Epidermal melanocyte (primary cell): Measurements from ENCODE around the gene ZBTB7C.

Source experiments
- DNase-seq: peaks from one replicate; pipeline ENCODE4 v3.0.0; 2011; ENCODE audit warnings: low spot score; ENCODE audit not compliant: insufficient read length

ZBTB7C gene

DNA sequence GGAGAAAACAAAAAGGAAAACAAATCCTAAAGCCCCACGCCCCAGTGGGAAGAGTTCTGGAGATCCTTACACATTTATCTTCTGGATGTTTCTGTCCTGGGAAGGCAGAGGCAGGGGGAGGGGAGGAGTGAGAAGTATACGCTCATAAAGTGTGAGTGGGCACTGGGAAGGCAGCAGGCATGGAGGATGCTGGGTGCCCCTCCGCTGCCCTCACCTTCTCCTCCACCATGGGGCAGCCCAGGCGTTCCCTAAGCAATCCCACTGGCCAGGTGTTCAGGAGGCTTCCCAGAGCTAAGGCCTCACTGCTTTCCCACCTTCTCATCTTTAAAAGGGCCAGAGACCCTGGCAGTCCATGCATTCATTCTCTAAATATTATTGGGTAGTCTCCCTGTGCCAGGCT lies 366.8 kb downstream of the ZBTB7C start:
- DNase-seq, result no peak

DNA sequence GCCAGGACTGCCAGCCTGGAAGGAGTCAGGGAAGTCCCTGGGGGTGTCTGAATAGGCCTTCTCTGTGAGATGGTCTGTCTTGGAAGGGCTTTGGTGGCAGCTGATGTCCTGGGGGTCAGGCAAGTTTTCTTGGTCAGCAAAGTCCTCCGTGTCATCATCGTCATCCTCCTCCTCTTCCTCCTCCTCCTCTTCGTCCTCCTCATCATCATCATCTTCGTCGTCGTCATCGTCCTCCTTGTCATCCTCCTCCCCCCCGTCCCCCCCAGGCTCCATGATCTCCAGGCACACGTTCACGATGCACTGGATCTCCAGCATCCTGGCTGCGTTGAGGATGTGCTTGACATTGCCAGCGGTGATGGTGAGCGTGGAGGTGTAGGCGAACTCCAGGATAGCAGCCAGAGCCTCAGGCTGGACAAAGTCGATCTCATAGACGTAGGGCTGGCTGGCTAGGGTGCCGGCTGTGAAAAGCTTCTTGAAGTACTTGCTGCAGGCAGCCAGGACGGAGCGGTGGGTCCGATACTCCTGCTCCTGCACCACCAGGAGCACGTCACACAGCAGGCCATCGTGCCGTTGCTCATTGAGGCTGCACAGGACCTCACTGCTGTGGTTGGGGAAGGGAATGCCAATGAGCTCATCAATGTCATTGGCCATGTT lies 368.6 kb downstream of the ZBTB7C start:
- no peak for DNase-seq

DNA sequence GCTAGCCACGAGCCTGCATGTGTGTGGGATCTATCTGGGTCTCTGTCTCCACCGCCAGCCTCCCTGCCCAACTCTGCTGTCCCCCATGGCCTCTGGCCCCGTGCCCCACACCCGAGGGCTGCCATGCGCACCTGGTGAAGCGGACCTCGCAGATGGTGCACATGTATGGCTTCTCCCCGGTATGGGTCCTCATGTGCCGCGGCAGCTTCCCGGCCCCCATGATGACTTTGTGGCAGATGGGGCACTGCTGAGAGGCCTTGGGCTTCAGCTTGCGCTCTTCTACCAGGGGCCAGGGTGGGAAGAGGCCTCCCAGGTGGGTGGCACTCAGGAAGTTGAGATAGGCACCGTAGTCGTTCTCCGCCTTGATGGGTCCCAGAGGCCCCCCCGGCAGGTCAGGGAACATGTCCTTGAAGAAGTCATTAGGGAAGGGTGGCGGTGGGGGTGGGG lies 369.4 kb downstream of the ZBTB7C start:
- DNase-seq, result no peak

DNA sequence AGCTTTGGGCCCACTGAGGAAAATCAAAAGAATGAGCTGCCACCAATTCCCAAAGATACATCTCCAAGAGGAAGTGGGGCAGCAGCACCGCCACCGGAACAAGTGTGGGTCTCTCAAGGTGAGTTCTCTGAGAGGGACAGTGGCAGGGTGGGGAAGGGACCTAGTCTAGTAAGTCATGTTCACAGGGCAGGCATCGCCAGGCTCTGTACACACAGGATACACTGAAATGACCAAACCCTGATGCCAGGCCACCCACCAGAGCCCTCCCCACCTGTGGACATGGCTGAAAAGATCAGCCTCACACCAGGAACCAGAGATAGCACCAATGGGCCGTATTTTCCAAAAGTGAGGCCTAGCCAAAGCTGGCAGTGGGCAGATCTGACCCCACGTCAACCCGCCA lies 370.5 kb downstream of the ZBTB7C start:
- DNase-seq, result no peak

DNA sequence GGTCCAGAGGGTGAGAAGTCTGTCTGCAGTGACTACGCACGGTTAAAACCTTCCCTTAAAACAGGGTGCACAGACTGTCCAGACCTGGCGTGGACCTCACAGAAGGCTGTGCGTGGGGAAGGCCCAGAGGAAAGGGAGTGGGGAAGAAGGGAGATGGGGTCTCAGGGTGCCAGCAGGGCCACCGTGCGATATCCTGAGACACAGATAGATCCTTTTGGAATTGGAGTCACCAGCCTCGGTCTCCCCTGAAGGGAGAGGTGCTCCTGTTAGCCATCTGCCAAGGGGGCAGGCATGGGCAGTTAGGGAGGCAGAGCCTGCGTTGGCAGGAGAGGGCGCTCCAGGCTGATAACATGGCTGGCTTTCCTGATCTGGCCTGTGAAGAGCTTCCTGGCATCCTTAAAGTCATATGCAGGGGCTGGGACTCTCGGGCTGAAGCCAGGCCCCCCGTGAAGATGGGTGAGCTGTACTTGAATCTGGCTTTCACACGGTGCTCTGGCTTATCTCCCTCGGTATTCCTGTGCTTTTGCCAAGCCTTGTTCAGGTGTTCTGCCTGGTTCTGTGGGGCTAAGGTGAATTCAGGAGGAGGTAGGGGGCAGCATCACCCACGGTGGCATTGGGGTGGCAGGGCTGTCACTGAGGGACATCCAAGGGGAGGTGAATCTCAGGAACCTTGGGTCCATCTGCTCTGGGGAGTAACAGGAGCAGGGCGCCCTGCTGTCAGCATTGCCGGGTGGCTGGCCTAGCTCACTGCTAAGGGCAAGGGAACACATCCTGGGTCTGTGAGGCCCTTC lies 371.5 kb downstream of the ZBTB7C start:
- DNase-seq, result no peak

DNA sequence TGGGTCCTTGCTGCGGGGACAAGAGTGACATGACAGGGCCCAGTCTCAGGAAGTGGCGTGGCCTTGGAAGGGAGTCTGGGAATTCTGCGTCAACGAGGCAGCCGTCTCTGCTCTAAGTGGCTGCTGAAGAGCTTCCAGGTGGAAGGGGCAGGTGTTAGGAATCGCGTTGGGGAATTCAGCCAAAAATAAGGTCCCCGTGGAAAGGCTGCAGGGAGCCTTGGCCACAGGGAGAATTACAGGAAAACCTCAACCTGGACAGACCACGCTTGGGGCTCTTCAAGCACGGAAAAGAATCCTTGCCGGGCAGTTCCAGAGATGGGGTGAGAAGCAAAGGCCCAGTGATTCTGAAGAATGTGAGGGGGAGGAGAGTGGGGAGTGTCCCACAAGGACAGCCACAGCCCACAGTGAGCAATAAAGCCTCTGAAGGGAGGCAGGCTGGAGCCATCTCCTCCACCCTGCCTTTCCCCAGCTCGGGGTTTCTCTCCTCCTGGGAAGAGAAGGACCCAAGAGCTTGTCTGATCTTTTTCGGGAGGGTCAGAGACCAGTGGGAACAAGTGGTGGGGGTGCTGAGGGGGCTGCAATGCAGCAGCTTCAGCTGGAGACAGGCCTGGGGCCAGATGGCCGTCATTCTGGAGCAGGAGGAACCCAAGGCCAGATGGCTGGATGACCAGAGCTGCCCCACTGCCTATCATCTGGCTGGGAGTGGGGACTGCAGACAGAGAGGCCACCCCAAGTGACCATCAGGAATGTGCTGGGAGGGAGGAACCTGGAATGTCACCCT lies 372.4 kb downstream of the ZBTB7C start:
- no peak for DNase-seq

DNA sequence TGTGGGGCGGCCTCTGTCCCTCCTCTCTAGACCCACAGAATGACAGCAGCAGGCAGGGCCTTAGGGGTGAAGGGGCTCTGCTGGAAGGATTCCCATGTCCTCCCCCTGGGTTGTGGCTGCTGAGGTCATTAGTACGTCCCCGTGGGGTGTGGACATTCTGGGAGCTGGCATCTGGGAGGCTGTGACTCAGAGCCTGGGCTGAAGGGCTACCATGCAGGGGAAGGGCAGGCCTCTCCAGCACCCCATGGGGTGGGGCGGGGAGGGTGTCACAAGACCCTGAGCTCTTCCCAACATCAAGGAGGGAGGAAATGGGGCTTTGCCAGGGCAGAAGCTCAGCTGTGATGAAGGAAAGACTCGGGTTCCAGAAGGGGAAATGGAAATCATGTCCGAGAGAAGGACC lies 373.0 kb downstream of the ZBTB7C start:
- no peak for DNase-seq

DNA sequence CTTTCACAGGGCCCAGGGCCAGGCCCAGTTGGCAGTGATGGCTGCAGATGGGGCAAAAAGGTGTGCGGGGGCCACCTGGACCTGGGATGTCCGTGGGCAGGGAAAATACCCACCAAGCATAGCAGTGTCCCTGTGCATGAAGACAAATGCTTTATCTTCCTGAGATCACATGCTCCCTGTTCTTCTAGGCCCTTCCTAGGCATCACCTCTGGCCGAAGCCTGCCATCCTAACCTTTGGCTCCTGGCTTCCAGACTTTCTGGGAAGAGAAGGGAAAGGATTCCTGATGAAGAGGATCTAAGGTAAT lies 373.7 kb downstream of the ZBTB7C start:
- DNase-seq, result no peak

DNA sequence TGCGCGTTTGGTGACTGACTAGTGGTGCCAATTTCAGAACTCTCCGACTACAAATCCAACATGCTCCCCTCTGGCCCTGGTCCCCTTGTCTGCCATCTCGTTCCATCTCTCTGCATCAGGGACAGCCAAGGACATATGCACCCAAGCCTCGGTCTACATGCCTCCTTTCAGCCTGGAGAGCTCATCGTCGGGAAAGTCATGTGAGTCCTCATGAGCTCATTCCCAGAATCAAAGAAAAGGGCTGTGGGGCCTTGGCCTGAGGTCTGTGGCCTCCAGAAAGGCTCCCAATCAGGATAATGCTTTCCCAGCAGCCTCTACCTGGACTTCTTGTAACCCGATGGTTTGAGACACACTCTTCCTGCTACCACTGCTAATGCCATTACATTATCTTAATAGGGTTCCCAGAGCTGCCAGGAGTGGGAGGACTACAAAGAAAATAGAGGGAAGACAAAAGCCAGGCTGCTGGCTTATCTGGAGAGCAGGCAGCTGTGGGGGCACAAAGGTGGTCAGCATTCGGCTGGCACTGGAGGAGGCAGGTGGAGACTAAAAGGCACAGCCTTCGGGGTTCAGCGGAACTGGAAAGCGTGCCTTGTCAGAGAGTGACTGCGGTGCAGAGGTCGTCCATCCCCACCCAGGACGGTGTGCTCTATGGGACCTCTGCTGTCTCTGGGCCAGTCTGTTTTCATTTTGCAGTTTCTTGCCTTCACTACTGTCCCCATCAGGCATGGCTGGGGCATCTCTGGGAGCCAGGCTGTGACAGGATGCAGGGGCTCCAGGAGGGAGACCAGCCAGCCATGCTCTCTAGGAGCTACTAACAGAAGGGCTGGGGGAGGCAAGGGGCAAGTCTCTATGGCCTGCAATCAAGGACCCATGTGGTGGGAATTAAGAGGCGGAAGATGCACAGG lies 374.3 kb downstream of the ZBTB7C start:
- no peak for DNase-seq

DNA sequence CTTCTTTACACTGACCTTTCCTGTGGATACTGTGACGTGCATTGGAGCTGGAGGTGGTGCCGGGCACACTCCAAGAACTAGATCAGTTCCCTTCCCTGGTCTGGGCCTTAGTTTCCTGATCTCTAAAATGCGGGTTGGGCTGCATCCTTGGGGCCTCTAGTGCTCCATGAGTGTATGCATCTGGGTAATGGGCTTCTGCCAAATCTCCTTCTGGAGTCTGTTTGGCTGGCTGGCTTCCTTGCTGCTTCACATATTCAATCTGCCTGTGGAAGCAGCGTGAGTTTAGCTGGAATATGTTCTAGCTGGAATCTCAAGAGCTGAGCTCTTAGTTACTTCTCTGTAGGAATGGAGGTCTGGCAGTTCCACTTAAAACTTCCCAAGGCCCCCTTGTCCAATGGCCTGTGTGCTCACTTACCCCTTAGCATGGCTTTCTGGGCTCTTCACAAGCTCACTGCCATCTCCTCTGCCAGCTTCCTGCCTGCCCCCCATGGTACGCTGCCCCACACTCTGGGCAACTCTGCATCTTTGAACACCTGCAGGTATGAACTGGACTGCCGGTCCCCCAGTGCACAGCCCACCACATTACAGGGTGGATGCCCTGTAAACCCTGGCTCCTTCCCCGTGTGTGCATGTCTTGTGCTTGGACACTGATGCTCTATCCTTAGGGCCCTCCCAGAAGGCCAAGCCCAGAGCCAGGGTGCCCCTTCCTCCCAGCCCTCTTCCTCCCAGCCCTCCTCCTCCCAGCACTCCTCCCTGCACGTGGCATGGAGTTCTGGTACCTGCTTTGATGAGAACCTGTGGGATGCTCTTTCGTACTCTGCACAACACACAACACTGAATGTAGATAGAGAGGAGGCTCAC lies 375.2 kb downstream of the ZBTB7C start:
- no peak for DNase-seq

DNA sequence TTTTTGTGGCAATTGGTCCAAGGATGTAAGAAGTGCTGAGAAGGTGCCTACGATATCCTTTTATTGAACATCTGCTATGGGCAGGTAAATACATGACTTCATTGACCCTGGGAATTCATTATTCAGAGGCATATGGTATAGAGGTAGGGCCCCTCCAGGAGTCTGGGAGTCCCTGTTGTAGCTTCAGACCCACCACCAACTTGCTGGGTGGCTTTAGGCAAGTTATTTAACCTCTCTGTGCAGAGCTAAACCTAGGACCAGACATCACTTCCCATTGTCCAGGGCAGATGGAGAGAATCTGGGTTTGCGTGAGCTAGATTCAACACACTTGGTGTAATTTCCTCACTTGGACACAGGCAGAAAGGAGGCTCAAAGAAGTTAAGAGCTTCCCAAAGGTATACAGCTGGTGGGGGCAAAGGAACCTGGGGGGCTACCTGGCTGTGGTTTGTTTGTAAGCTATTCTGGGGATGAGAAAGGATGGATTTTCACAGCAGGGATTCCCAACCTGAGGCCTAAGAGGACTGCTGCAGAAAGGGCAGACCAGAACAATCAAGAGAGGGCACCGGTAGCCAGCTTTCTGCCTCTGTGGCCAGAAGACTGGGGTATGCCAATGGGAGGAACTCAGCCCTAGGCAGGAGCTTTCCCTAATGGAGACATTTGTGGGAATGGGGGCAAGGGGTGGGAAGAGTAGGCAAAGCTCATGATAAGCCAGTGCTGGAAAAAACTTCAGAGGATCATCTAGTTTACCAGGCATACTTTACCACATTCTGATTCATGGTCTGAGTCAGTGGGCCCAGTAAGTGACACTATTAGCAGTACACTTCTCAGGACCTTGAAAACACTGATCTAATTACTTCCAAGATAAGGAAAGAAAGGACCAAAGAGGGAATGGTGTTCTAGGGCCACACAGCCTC lies 376.1 kb downstream of the ZBTB7C start:
- no peak for DNase-seq

DNA sequence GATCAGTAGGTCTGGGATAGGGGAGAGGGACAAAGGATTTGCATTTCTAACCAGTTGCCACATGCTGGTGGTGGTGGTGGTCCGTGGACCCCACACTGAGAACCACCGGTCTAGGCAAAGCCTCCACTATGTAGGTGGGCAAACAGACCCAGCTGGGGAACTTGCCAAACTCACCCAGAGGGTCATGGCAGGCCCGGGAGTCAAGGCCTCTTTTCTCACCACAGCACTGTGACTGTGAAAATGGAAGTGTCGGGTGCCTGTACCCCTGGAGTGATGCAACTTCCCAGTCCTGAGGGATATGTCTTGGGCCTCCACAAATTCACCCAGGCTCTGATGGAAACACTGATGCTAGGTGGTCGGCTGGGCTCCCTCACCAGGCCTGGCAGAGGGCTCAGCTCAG lies 377.5 kb downstream of the ZBTB7C start:
- no peak for DNase-seq

DNA sequence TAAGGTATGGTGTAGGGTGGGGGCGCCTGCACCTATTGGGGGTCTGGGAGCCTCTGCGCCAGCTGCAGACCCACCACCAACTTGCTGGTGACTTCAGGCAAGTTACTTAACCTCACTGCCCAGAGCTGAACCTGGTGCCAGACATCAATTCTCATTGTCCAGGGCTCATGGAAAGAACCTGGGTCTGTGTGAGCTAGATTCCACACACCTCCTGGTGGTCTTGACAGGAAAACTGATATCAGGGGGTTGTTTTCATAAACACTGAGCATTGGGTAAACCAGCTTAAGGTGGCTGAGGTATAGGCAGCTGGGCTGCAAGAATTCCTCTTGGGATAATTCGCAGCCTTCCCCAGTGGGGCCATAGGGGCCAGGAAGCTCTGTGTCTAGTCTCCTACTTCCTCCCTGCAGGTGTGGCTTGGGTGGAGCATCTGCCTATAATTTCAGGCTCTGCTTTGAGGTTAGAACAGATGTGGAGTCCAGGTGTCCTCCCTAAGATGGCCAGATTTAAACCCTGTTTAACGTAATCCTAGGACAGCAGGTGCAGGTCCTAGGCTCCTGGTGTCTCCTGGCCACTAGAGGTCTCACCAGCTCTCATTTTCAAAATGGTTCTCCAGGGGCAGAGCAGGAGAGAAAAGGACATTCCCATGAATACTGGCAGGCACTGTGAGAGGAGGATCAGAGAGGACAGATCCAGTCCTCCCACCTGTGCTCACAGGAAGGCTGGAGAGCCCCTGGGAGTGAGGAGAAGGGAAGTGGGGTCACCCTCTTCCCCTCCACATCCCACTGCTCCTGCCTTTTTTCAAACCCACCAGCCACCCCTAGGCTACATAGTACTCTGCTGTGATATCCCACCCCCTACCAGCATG lies 378.3 kb downstream of the ZBTB7C start:
- DNase-seq, result peak; percentile 40

DNA sequence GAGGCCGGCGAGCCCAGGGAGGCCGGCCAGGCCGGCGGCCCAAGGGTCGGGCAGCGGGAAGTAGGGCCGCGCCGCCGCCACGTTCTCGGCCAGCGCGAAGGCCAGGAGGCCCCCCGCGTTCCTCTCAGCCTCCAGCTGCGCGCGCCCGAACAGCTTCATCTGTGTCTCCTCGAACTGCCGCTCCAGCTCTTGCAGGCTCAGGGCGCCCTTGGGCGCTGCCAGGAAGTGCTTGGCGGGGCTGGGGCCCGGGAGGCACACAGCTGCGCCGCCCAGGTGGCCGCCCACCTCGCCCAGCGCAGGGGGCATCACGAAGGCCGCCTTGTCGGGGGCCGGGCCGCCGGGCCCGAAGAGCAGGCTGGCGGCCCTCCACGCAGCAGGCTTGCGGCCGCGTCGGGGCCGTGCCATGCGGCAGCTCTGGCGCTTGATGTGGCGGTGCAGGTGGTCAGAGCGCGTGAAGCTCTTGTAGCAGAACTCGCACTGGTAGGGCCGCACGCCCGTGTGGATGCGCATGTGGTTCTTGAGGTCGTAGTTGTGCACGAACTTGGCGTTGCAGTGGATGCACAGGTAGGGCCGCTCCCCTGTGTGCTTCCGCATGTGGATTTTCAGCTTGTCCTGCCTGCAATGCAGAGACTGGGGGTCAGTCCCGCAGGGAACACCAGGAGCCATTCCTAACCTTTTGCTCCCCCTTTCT lies 379.7 kb downstream of the ZBTB7C start:
- no peak for DNase-seq

DNA sequence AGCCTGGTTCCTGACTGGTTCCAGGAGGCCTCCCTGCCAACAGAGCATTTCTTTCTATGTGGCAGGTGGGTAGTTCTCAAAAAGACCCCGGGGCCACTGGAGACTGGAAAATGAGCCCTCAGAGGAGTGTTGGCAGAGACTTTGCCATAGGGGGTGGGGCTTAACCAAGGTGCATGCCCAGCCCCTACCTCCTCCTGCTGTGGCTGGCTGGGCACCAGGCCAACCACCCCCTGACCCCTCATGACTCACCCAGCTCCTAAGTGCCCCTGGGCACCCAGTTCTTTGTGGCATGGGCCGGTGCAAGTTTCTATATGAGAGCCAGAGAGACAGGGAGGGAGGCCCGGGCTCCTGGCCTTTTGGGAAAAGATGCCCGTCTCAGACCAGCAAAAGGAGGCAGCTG lies 380.5 kb downstream of the ZBTB7C start:
- DNase-seq, result no peak

DNA sequence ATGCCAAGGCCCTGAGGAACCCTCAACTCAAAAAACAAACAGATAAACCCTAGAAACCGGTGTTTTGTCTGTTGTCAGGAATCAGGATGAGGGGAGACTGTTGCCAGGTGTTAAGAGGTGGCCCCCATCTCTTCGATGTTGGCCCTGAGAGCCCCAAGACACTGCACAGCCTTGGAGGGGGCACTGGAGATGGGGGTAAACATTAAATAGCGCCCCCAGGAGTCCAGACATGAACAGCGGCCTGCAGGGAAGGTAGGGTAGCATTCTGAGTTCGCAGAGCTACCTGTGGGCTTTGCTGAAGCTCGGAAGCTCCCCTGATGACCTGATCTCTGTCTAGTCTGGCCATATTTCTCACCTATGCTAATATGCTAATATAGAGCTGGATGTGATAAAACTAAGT lies 381.1 kb downstream of the ZBTB7C start:
- no peak for DNase-seq

DNA sequence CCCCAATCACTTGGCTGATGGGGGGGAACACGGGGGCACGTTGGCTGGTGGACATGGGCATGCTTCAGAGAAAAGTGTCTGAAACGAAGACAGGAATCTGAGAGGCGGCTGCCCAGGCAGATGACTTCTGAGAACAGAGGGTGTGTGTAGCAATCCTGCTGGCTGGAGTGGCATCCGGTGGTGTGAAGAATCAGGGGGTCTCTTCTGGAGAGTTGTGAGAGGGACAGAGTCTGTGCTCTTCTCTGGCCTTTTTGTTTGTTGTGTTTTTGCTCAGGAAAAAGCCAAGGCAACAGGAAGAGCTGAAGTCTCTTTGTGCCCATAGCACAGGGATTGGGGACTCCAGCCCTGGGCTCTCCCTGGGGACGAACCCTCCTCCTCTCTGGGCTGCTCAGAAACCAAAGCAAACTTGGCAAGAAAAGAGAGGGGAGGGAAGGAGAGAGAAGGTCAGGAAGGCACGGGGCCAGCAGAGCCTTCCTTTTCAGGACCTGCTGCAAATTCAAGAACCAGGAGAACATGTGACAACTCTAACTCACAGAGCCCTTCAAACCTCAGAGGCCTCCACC lies 381.7 kb downstream of the ZBTB7C start:
- no peak for DNase-seq

DNA sequence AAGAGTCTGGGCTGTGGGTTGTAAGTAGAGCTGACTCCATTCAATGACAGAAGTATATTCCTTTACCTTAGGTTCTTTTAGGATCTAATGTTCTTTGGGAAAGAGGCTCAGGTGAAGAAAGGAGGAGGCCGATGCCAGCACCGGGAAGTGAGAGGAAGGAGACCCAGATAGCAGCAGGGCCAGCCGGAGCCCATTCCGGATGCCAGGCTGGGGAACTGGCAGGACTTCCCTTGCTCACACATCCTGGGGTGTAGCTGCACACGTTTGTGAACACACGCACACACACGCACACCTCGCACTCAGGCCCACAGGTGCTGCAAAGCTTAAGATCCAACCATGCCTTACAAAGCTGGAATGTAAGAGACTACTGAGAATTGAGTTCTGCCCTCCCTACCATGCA lies 383.0 kb downstream of the ZBTB7C start:
- DNase-seq, result no peak
